A673 (cell line): ENCODE measurements around the gene PHF19. TPM values are rescaled to one million over a fixed set of nuclear protein-coding genes. Genes with fewer than 3 reads are reported as not detected.

ENCODE experiments used
- BruUV-seq: library from RNA; stranded (reverse); fragments of 400-500 nt; replicated peaks from 2 replicates; lab custom pipeline; 2021; lab: Mats Ljungman, UMichigan
- CTCF ChIA-PET: fragments of 300-600 bp; sonication (Branson Sonifier 250); formaldehyde crosslinking; loops from one replicate; lab custom pipeline; 2022; ENCODE audit warnings: antibody characterized with exemption; lab: Charles Lee
- POLR2A ChIA-PET: fragments of 300-600 bp; sonication (Branson Sonifier 250); formaldehyde crosslinking; loops from one replicate; lab custom pipeline; 2022; ENCODE audit warnings: antibody characterized with exemption; ENCODE audit not compliant: low non-redundant PET; lab: Charles Lee
- DNase-seq: peaks from one replicate; pipeline ENCODE4 v3.0.0-alpha.2; 2015; ENCODE audit warnings: low spot score
- H3K27ac ChIP-seq: fragments of 200-600 bp; sonication (generic); 2 replicates; pipeline ENCODE4 v1.5.1; 2016; ENCODE audit warnings: mixed run types, low read depth, mild to moderate bottlenecking, mixed read lengths, antibody characterized with exemption, low read length; ENCODE audit not compliant: poor library complexity, severe bottlenecking
- H3K27me3 ChIP-seq: fragments of 200-600 bp; sonication (generic); replicated peaks from 2 replicates; pipeline ENCODE4 v1.6.1; 2017; ENCODE audit warnings: mixed run types, low read depth, mild to moderate bottlenecking, mixed read lengths, antibody characterized with exemption, low read length; ENCODE audit not compliant: insufficient read depth, poor library complexity
- H3K36me3 ChIP-seq: fragments of 200-600 bp; sonication (generic); 2 replicates; pipeline ENCODE4 v1.6.1; 2016; ENCODE audit warnings: mixed run types, mild to moderate bottlenecking, mixed read lengths, antibody characterized with exemption, low read length; ENCODE audit not compliant: insufficient read depth, poor library complexity, severe bottlenecking
- H3K4me1 ChIP-seq: fragments of 200-600 bp; sonication (generic); 2 replicates; pipeline ENCODE4 v1.6.1; 2017; ENCODE audit warnings: mixed run types, mild to moderate bottlenecking, mixed read lengths, antibody characterized with exemption, low read length; ENCODE audit not compliant: insufficient read depth, poor library complexity, severe bottlenecking
- H3K4me3 ChIP-seq: fragments of 200-600 bp; sonication (generic); 2 replicates; pipeline ENCODE4 v1.5.1; 2016; ENCODE audit warnings: low read depth, mixed run types, mild to moderate bottlenecking, mixed read lengths, low read length; ENCODE audit not compliant: poor library complexity, severe bottlenecking
- H3K9me3 ChIP-seq: fragments of 200-600 bp; sonication (generic); 2 replicates; pipeline ENCODE4 v1.6.1; 2016; ENCODE audit warnings: mixed run types, low read depth, mild to moderate bottlenecking, mixed read lengths, antibody characterized with exemption, low read length; ENCODE audit not compliant: poor library complexity, severe bottlenecking
- EZH2 ChIP-seq: fragments of 200-600 bp; sonication (generic); IDR thresholded peaks from 2 replicates; pipeline ENCODE4 v1.6.1; 2017; ENCODE audit warnings: borderline replicate concordance, low read depth, mild to moderate bottlenecking, mixed read lengths, antibody characterized with exemption, low read length; ENCODE audit not compliant: poor library complexity, severe bottlenecking
- intact Hi-C: fragments of 100-400 bp; cut with micrococcal nuclease; formaldehyde crosslinking; loops from one replicate; pipeline ENCODE4 v1.10.0; 2022; ENCODE audit not compliant: unreplicated experiment
- total RNA-seq: library from RNA; stranded (reverse); gene quantifications from 2 replicates; pipeline ENCODE4 v1.2.3, GENCODE V29; 2021
- TF ChIP-seq, protein P1 (sequence below): fragments of 300-800, 200-600 bp; sonication (generic); conservative IDR thresholded peaks from 2 replicates; pipeline ENCODE4 v1.5.1; 2017; ENCODE audit warnings: low read depth, mild to moderate bottlenecking, antibody characterized with exemption, low read length, moderate library complexity, mixed read lengths

Gene PHF19
- total RNA-seq, 1 experiment from 2014 or later = 75.7 TPM

DNA sequence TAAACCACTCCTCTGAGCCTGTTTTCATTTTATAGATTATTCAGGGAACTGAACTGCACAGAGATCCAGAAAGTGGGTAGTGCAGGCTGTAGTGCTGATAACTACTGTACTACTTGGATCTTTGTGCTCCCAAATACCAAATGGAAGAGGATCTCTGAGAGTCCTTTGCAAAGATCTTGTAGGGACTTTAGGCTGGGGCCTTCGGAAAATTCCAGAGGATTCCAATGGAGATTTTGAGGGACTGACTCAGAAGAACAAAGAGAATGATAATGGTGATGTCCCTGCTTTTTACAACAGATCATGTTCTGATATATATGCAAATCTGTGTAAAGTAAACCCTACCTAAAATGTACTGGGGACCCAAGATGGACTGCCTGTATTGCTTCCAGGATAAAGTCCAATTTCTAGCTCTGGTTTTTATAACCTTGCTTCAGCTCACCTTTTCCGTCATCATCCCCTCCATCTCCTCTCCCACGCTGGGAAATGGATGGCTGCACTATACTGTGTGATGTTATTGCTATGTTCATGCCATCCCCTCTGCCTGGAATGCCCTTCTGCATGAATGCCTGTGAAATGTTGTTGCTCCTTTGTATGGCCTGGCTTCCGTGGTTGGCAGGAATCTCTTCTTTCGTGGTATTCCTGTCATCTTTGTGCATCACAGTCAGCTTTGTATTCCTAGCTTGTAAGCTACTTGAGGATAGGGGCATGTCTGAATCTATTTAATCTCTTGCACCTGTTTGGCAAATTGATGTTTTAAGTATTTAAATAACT lies 24.6 kb downstream of the PHF19 start:
- H3K4me1 ChIP-seq = no peaks in the 10 kb centered on the region
- no TSS peak for BruUV-seq
- DNase-seq = no peak
- no peaks in the 10 kb centered on the region for H3K9me3 ChIP-seq
- TF ChIP-seq, protein P1, sequence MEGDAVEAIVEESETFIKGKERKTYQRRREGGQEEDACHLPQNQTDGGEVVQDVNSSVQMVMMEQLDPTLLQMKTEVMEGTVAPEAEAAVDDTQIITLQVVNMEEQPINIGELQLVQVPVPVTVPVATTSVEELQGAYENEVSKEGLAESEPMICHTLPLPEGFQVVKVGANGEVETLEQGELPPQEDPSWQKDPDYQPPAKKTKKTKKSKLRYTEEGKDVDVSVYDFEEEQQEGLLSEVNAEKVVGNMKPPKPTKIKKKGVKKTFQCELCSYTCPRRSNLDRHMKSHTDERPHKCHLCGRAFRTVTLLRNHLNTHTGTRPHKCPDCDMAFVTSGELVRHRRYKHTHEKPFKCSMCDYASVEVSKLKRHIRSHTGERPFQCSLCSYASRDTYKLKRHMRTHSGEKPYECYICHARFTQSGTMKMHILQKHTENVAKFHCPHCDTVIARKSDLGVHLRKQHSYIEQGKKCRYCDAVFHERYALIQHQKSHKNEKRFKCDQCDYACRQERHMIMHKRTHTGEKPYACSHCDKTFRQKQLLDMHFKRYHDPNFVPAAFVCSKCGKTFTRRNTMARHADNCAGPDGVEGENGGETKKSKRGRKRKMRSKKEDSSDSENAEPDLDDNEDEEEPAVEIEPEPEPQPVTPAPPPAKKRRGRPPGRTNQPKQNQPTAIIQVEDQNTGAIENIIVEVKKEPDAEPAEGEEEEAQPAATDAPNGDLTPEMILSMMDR = no peak
- TF ChIP-seq EZH2 = no peak
- CTCF ChIA-PET = no interaction called here
- no peaks in the 10 kb centered on the region for H3K27me3 ChIP-seq
- H3K27ac ChIP-seq = no peak overlapping the region
- no peak overlapping the region for H3K4me3 ChIP-seq
- H3K36me3 ChIP-seq = no peaks in the 10 kb centered on the region
- POLR2A ChIA-PET = no interaction called here
- intact Hi-C loops = no loop called here

DNA sequence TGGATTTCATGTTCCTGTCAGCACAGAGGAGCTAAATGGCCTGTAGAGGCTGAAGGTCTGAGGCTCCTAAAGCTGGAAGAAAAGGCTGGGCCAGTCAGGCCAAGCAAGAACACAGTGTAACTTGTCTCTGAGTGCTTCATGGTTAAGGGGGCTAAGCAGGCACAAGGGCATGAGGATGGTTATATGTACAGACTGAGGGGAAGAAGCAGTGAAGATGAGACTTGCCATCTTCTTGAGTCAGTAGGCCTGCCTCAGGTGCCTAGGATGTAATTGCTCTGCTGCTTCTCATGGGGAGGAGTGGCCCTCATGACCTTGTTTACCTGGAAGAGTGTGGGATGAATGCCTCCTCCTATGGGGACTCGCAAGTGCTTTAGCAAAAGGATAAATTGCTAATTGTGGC lies 25.5 kb downstream of the PHF19 start:
- no peak for DNase-seq
- H3K36me3 ChIP-seq = no peaks in the 10 kb centered on the region
- TF ChIP-seq, protein P1 = no peak
- no peak for TF ChIP-seq EZH2
- no peak overlapping the region for H3K4me3 ChIP-seq
- intact Hi-C loops = no loop called here
- no peaks in the 10 kb centered on the region for H3K9me3 ChIP-seq
- ChIA-PET POLR2A (no interaction called here), CTCF (no interaction called here)
- BruUV-seq = no TSS peak
- H3K4me1 ChIP-seq = no peaks in the 10 kb centered on the region
- H3K27ac ChIP-seq = no peak overlapping the region
- no peaks in the 10 kb centered on the region for H3K27me3 ChIP-seq

DNA sequence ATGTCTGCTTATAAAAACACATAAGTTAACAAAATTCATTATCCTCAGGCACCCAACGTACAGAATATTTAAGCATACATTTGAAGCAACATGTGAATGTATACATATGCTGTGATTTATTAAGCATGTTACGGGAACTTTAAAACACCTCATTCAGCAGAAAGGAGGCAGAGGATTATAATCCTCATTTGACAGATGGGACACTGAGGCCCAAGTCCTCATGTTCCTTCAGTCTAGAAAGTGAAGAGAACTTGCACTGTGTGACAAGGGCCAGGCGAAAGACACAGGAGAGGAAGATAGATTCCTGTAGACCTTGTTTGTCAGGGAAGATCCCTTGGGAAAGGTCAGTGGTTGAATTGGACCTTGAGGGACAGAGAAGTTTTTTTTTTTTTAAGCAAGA lies 26.7 kb downstream of the PHF19 start:
- no TSS peak for BruUV-seq
- ChIA-PET POLR2A (interaction anchor here (0.6 to 0.7 kb wide), 2 partner anchors 241 to 1418 kb away, joined by 6 to 21 read pairs; no protein-coding TSS in a partner anchor), CTCF (no interaction called here)
- H3K4me1 ChIP-seq = no peaks in the 10 kb centered on the region
- no peaks in the 10 kb centered on the region for H3K27me3 ChIP-seq
- H3K36me3 ChIP-seq = no peaks in the 10 kb centered on the region
- DNase-seq = no peak
- H3K27ac ChIP-seq = no peak overlapping the region
- intact Hi-C loops = no loop called here
- no peak overlapping the region for H3K4me3 ChIP-seq
- no peaks in the 10 kb centered on the region for H3K9me3 ChIP-seq
- TF ChIP-seq, protein P1 = no peak
- TF ChIP-seq EZH2 = no peak
